Measurements from ENCODE around the gene MEDAG.

GRCh38 chr13:30859326-30859725 lies 46.7 kb upstream of the MEDAG start:
- no peak for TF ChIP-seq EP300 (IDR thresholded peaks at IDR 0.05)
- TF ChIP-seq POLR2A (IDR thresholded peaks at IDR 0.05), result no peak

Measured in suprapubic skin (tissue), 2 donors.